HS-27A (cell line): ENCODE results near the gene LRRC15.

Experiments used
- DNase-seq: peaks from one replicate; pipeline ENCODE4 v3.0.0-alpha.2; 2012; ENCODE audit warnings: low read depth, missing footprints

Gene LRRC15

DNA sequence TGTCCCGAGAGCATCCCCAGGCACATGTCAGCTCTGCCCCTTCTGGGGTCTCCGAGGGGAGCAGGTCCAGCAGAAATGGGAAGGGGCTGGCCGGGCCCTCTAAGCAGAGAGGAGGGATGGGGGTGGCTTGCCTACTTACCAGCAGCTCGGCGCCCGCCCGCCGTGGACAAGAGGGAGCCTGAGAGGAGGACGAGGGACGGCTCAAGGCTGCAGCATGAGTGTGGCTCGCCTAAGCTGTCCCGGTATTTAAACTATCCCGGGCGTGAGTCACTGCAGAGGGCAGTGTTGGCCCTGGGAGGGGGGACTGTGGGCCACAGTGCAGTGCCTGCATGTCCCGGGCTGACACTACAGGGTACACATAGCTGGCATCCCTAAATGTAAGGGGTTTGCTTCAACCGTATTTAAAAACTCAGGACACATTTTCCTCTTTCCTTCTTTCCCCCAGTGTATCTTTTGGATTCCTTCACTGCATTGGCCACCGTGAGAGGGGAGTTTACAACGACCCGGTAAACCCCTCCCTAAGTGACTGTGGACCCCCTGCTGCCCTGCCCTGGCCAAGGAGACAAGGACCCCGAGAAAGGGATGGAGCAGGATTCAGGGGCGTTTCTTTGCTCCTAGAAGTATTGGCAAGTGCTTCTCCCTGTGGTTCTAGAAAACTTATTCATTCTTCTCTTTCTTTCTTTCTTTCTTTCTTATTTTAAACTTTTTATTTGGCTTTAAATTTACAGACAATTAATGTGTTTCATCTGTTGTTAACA lies at the start of gene LRRC15:
Gene LRRC15, minus strand, starts transcription at position 222 of the 758 bp plus-strand sequence. CDS start 8,700 bp downstream, outside the sequence.
- DNase-seq = peak; percentile 29

DNA sequence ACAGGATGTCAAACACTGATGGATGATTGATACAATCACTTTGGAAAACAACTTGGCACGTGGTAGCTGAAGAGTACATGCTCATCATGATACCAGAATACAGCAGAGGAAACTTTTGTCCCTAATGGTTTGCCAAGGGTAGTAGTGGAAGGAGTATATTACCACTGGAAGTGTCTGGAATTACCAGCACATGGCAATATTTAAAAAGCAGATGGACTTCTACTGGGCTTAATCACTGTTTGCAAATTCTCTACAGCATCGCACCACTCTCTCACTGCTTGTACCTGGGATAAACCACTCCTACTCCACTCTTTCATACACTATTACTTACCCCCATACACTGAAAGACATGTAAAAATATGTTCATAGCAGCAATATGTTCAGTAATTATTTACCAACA lies 49.1 kb upstream of the LRRC15 start:
- no peak for DNase-seq

GRCh38 chr3:194407423-194407822 lies 37.9 kb upstream of the LRRC15 start:
- DNase-seq = no peak

DNA sequence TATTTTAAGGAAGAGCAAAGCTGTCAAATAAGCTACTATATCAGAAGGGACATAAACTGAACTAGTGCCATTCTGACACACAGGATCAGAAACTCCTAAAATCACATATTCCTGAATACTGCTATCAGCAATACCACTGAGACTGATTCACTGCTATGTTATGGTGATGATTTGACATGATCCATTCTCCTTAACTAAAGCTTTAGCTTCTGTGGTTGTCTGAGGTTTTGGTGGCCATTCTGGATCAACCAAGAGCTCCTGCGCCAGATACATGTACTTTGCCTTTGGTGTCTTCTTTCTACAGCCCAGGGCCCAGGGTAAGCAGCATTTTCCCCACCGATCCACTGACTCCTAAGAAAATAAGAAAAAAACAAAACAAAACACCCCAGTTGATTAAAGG lies 36.2 kb upstream of the LRRC15 start:
- DNase-seq = no peak

- no peak for DNase-seq
Observed at GRCh38 chr3:194404365-194405140, 35.0 kb upstream of the LRRC15 start.

DNA sequence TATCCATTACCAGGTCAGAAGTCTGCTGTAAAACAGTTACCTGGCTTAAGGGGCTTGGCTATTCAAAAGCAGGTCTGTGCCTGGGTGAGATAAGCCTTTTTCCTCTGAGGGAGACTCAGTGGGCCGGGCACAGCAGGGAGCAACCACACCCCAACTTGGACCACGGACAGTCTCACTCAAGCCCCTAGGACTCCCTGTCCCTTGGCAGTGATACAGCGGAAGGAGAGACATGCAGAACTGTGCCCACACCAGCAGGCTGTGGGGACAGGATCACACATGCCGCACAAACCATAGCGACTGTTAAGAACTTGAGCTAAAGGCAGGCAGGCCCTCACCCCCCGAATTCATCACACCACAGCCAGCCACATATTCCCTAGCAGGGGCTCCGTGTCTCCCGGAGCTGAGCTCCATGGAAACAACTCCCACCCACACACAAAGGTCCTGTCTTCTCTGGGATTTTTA lies 32.4 kb upstream of the LRRC15 start:
- DNase-seq = no peak

GRCh38 chr3:194401346-194401745 lies 31.8 kb upstream of the LRRC15 start:
- no peak for DNase-seq

- DNase-seq = no peak
Observed at GRCh38 chr3:194399874-194400411, 30.4 kb upstream of the LRRC15 start.

DNA sequence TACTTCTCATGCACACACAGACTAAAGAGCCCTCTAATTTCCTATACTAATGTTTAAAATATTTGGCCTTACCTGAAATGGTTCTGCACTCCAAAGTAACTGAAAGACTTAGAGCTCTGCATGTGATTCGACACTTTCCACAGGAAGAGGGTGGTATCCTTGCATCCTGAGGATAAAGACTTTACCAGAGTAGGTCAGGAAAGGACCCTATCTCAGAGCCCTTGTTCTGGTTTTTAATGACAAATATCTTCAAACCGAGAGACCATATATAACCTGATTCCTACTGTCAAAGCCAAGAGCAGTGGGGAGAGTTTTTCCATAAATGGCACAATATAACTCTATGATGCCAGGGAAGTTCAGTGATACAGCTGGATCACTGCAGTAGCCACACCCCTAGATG lies 29.6 kb upstream of the LRRC15 start, which contains the start of gene GP5:
Gene GP5, minus strand, starts transcription at position 101 of the 400 bp plus-strand sequence. CDS start 984 bp downstream, outside the sequence.
- DNase-seq = no peak

- DNase-seq = no peak
Observed at GRCh38 chr3:194397757-194398312, 28.3 kb upstream of the LRRC15 start.

DNA sequence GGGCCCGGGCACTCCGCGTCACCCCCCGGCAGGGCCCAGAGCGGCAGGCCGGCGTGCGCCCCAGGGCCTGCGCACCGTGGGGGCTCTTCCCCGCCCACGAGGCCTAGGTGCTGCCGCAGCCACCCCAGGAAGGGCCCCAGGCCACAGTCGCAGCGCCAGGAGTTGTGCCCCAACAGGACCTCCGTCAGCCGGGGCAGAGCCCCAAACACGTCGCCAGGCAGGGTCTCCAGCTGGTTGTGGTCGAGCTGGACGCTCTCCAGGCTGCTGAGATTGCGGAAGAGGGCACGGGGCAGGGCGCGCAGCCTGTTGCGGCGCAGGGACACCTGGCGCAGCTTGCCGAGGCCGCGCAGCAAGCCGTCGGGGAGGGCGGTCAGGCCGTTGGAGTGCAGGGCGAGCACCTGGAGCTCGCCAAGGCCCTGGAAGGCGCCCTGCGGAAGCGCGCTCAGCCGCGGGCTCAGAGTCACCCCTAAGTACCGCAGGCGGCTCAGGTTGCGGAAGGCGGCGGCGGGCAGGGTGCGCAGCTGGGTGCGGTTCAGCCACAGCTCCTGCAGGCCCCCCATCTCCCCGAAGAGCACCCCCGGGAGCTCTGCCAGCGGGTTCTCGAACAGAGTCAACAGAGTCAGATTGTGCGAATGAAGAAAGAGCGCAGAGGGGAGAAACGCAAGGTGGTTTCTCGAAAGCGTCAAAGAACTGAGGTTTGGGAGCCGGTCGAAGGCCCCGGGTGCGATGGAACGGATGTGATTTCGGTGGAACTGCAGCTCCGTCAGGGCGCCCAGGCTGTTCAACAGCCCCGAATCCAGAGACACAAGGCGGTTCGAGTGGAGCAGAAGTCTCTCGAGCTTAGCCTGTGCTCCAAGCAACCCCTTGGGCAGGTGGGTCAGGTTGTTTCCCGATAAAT lies 27.6 kb upstream of the LRRC15 start:
- no peak for DNase-seq

- no peak for DNase-seq
Observed at GRCh38 chr3:194396539-194396858, 27.0 kb upstream of the LRRC15 start.

GRCh38 chr3:194395778-194396538 lies 26.4 kb upstream of the LRRC15 start:
- DNase-seq = no peak

DNA sequence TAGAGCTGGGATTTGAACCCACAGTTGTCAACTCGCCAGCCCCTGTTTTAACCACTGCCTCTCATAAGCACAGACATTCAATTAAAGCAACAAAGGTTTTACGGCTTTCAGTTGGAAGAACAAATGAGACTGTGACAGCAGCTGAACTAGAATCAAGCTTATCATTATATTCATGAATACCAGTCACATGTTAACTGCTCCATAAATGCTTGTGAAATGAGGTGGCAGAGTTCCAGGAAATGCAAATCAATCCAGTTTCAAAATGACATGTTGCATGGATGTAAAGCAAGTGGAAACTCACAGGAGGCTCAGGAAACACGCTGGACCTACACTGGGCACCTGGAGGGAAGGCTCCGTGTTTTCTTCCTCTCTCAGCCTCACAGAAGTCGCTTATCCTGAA lies 25.7 kb upstream of the LRRC15 start:
- no peak for DNase-seq

DNA sequence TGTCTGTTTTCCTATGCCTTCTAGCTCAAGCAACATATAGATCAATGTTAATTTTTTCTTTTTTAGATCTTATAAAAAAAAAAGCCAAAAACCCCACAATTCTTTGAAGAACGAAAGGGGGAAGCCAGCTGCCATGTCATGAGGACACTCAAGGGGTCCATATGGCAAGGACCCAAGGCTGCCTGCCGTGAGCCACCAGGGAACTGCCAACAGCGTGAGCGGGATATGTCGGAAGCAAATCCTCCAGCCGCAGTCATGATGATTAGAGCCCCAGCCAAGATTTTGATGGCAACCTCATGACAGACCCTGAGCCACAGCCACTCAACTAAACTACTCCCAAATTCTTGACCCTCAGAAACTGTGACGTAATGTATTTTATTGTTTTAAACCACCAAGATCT lies 23.0 kb upstream of the LRRC15 start:
- DNase-seq = no peak

- DNase-seq = no peak
Observed at GRCh38 chr3:194390835-194391234, 21.3 kb upstream of the LRRC15 start.

- no peak for DNase-seq
Observed at GRCh38 chr3:194389269-194389668, 19.7 kb upstream of the LRRC15 start.

- DNase-seq = no peak
Observed at GRCh38 chr3:194387926-194388418, 18.4 kb upstream of the LRRC15 start.

DNA sequence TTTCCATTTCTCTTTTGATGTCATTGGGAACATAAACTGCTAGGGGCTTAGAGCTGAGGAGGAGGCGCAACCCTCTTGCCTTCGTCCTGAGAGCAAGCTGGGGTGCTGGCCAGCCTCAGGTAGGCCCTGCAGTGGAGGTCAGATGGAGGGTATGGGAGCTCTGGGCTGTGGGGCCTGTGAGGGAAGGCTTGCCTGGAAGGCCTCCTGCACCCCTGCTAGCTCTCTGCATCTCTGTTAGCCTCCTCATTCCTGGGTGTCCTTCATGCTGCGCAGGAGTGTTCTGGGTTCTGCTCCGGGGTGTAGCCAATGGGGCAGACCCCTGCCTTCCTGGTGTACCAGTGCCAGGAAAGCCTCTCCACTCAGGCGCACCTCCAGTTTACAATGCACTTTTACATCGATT lies 17.7 kb upstream of the LRRC15 start:
- no peak for DNase-seq

- no peak for DNase-seq
Observed at GRCh38 chr3:194386648-194387047, 17.1 kb upstream of the LRRC15 start.

- no peak for DNase-seq
Observed at GRCh38 chr3:194386066-194386465, 16.5 kb upstream of the LRRC15 start.
